HUES6 (cell line): ENCODE results near the gene SLC48A1.

Experiments
- H3K27ac ChIP-seq: 2 replicates; pipeline ENCODE4 v1.7.0; 2013; ENCODE audit warnings: low read depth, mild to moderate bottlenecking, low read length, inconsistent platforms
- H3K27me3 ChIP-seq: 2 replicates; pipeline ENCODE4 v1.6.1; 2013; ENCODE audit warnings: low read length; ENCODE audit not compliant: control insufficient read depth, insufficient read depth
- H3K36me3 ChIP-seq: 2 replicates; pipeline ENCODE4 v1.6.1; 2013; ENCODE audit warnings: low read length; ENCODE audit not compliant: control insufficient read depth, insufficient read depth
- H3K4me1 ChIP-seq: 2 replicates; pipeline ENCODE4 v1.6.1; 2013; ENCODE audit warnings: low read length; ENCODE audit not compliant: control insufficient read depth, insufficient read depth
- H3K4me3 ChIP-seq: 2 replicates; pipeline ENCODE4 v1.5.1; 2013; ENCODE audit warnings: low read depth, low read length
- H3K9ac ChIP-seq: one replicate; pipeline ENCODE4 v1.6.1; 2013; ENCODE audit warnings: mild to moderate bottlenecking, low read length
- H3K9me3 ChIP-seq: 2 replicates; pipeline ENCODE4 v1.6.1; 2013; ENCODE audit warnings: low read depth, low read length; ENCODE audit not compliant: control insufficient read depth, insufficient read depth

Gene SLC48A1

GRCh38 chr12:47736216-47736615 is 36.8 kb upstream of the SLC48A1 start:
- Histone ChIP-seq H3K9ac (no peak overlapping the region), H3K4me3 (no peak overlapping the region), H3K27ac (no peak overlapping the region), H3K27me3 (no peaks in the 10 kb centered on the region), H3K4me1 (peaks cover 23% of the 10 kb centered on the region), H3K9me3 (no peaks in the 10 kb centered on the region), H3K36me3 (no peaks in the 10 kb centered on the region)

GRCh38 chr12:47736877-47737676 is 36.0 kb upstream of the SLC48A1 start:
- Histone ChIP-seq H3K4me3 (no peak overlapping the region), H3K36me3 (no peaks in the 10 kb centered on the region), H3K27me3 (no peaks in the 10 kb centered on the region), H3K9me3 (no peaks in the 10 kb centered on the region), H3K27ac (no peak overlapping the region), H3K4me1 (peaks cover 23% of the 10 kb centered on the region), H3K9ac (no peak overlapping the region)

- no peak overlapping the region for H3K9ac ChIP-seq
Observed at GRCh38 chr12:47737936-47738594, 35.0 kb upstream of the SLC48A1 start.

GRCh38 chr12:47739297-47739696 is 33.7 kb upstream of the SLC48A1 start:
- Histone ChIP-seq H3K27ac (no peak overlapping the region), H3K9ac (no peak overlapping the region)

More at GRCh38 chr12:47737936-47738594, 35.0 kb upstream of the SLC48A1 start:
- Histone ChIP-seq H3K27me3 (no peaks in the 10 kb centered on the region), H3K4me3 (no peak overlapping the region), H3K9me3 (no peaks in the 10 kb centered on the region), H3K27ac (no peak overlapping the region), H3K4me1 (peaks cover 23% of the 10 kb centered on the region), H3K36me3 (no peaks in the 10 kb centered on the region)

GRCh38 chr12:47739979-47740378 is 33.1 kb upstream of the SLC48A1 start:
- Histone ChIP-seq H3K9ac (no peak overlapping the region), H3K4me3 (no peak overlapping the region)

More at GRCh38 chr12:47739297-47739696, 33.7 kb upstream of the SLC48A1 start:
- Histone ChIP-seq H3K27me3 (no peaks in the 10 kb centered on the region), H3K9me3 (no peaks in the 10 kb centered on the region), H3K4me3 (no peak overlapping the region), H3K36me3 (no peaks in the 10 kb centered on the region), H3K4me1 (peaks cover 21% of the 10 kb centered on the region)

GRCh38 chr12:47740606-47741339 is 32.3 kb upstream of the SLC48A1 start:
- Histone ChIP-seq H3K9ac (no peak overlapping the region), H3K4me1 (peaks cover 7% of the 10 kb centered on the region; the same call in 1 of the 2 replicates), H3K4me3 (no peak overlapping the region), H3K9me3 (no peaks in the 10 kb centered on the region), H3K27me3 (no peaks in the 10 kb centered on the region), H3K36me3 (no peaks in the 10 kb centered on the region), H3K27ac (no peak overlapping the region)

More at GRCh38 chr12:47739979-47740378, 33.1 kb upstream of the SLC48A1 start:
- H3K36me3 ChIP-seq, result no peaks in the 10 kb centered on the region
- H3K4me1 ChIP-seq, result peaks cover 14% of the 10 kb centered on the region
- no peaks in the 10 kb centered on the region for H3K27me3 ChIP-seq
- H3K9me3 ChIP-seq, result no peaks in the 10 kb centered on the region
- no peak overlapping the region for H3K27ac ChIP-seq

- H3K9me3 ChIP-seq, result no peaks in the 10 kb centered on the region
- H3K4me3 ChIP-seq, result no peak overlapping the region
- H3K36me3 ChIP-seq, result no peaks in the 10 kb centered on the region
- no peak overlapping the region for H3K27ac ChIP-seq
- H3K27me3 ChIP-seq, result no peaks in the 10 kb centered on the region
- H3K9ac ChIP-seq, result no peak overlapping the region
- peaks cover 5% of the 10 kb centered on the region; the same call in 1 of the 2 replicates for H3K4me1 ChIP-seq
Observed at GRCh38 chr12:47741340-47741703, 31.7 kb upstream of the SLC48A1 start.

GRCh38 chr12:47742253-47742825 is 30.7 kb upstream of the SLC48A1 start:
- Histone ChIP-seq H3K9ac (no peak overlapping the region), H3K36me3 (no peaks in the 10 kb centered on the region), H3K4me3 (no peak overlapping the region), H3K4me1 (peaks cover 5% of the 10 kb centered on the region; the same call in 1 of the 2 replicates), H3K27ac (no peak overlapping the region), H3K27me3 (no peaks in the 10 kb centered on the region), H3K9me3 (no peaks in the 10 kb centered on the region)

GRCh38 chr12:47743311-47743860 is 29.7 kb upstream of the SLC48A1 start:
- no peaks in the 10 kb centered on the region for H3K36me3 ChIP-seq
- H3K4me1 ChIP-seq, result peaks cover 5% of the 10 kb centered on the region; the same call in 1 of the 2 replicates
- no peak overlapping the region for H3K4me3 ChIP-seq
- H3K9ac ChIP-seq, result no peak overlapping the region
- H3K27me3 ChIP-seq, result no peaks in the 10 kb centered on the region
- no peaks in the 10 kb centered on the region for H3K9me3 ChIP-seq
- H3K27ac ChIP-seq, result no peak overlapping the region

GRCh38 chr12:47744005-47744651 is 28.9 kb upstream of the SLC48A1 start:
- H3K27me3 ChIP-seq, result no peaks in the 10 kb centered on the region
- H3K4me3 ChIP-seq, result no peak overlapping the region
- no peak overlapping the region for H3K9ac ChIP-seq
- no peak overlapping the region for H3K27ac ChIP-seq
- H3K36me3 ChIP-seq, result no peaks in the 10 kb centered on the region
- H3K9me3 ChIP-seq, result no peaks in the 10 kb centered on the region
- peaks cover 5% of the 10 kb centered on the region; the same call in 1 of the 2 replicates for H3K4me1 ChIP-seq
